HG02870 (cell line): Measurements from ENCODE around the gene SPEG.
"Not testable (repeated sequence)": the region's sequence is repeated elsewhere in the genome, so short reads cannot be mapped to it uniquely, and the experiment has no call there.

ENCODE experiments used
- ATAC-seq: cut with Tn5 transposase; IDR thresholded peaks from one replicate; pipeline ENCODE4 v1.9.1; 2021; ENCODE audit warnings: mild to moderate bottlenecking, moderate library complexity; ENCODE audit not compliant: unreplicated experiment

SPEG gene

GRCh38 chr2:219434718-219435525 lies at the start of gene SPEG:
SPEG (plus strand) TSS chr2:219434843; CDS start chr2:219434978, 135 bp downstream.
- ATAC-seq, result no peak

- no peak for ATAC-seq
Observed at GRCh38 chr2:219384859-219385258, 49.8 kb upstream of the SPEG start.

GRCh38 chr2:219385958-219386520 lies 48.6 kb upstream of the SPEG start:
- no peak for ATAC-seq

GRCh38 chr2:219386532-219387280 lies 47.9 kb upstream of the SPEG start:
- no peak for ATAC-seq

- peak; percentile 63 for ATAC-seq
Observed at GRCh38 chr2:219387306-219388120, 47.1 kb upstream of the SPEG start, which contains the start of gene DNPEP. DNPEP (minus strand) TSS chr2:219387912; CDS start chr2:219387794, 118 bp downstream.

GRCh38 chr2:219388121-219388906 lies 46.3 kb upstream of the SPEG start:
- ATAC-seq, result peak; percentile 79

- no peak for ATAC-seq
Observed at GRCh38 chr2:219388907-219389156, 45.8 kb upstream of the SPEG start.

GRCh38 chr2:219392754-219393153 lies 41.9 kb upstream of the SPEG start:
- no peak for ATAC-seq

GRCh38 chr2:219395056-219395455 lies 39.6 kb upstream of the SPEG start:
- not testable (repeated sequence) for ATAC-seq

- ATAC-seq, result no peak
Observed at GRCh38 chr2:219395609-219396008, 39.0 kb upstream of the SPEG start.

GRCh38 chr2:219396863-219397457 lies 37.7 kb upstream of the SPEG start:
- no peak for ATAC-seq

GRCh38 chr2:219398721-219399363 lies 35.8 kb upstream of the SPEG start:
- no peak for ATAC-seq

- ATAC-seq, result no peak
Observed at GRCh38 chr2:219399716-219400478, 34.7 kb upstream of the SPEG start.

- ATAC-seq, result no peak
Observed at GRCh38 chr2:219400562-219400961, 34.1 kb upstream of the SPEG start.

GRCh38 chr2:219401606-219402005 lies 33.0 kb upstream of the SPEG start:
- no peak for ATAC-seq

GRCh38 chr2:219402665-219403515 lies 31.8 kb upstream of the SPEG start:
- peak; percentile 85 for ATAC-seq

- no peak for ATAC-seq
Observed at GRCh38 chr2:219403861-219404260, 30.8 kb upstream of the SPEG start.
